GM19372 (cell line): ENCODE data around the gene SLC43A2.
"Not testable (repeated sequence)": the region's sequence is repeated elsewhere in the genome, so short reads cannot be mapped to it uniquely, and the experiment has no call there.

Experiments used
- ATAC-seq: cut with Tn5 transposase; IDR thresholded peaks from one replicate; pipeline ENCODE4 v1.9.1; 2021; ENCODE audit warnings: mild to moderate bottlenecking, low read depth, moderate library complexity; ENCODE audit not compliant: unreplicated experiment

Gene SLC43A2

DNA sequence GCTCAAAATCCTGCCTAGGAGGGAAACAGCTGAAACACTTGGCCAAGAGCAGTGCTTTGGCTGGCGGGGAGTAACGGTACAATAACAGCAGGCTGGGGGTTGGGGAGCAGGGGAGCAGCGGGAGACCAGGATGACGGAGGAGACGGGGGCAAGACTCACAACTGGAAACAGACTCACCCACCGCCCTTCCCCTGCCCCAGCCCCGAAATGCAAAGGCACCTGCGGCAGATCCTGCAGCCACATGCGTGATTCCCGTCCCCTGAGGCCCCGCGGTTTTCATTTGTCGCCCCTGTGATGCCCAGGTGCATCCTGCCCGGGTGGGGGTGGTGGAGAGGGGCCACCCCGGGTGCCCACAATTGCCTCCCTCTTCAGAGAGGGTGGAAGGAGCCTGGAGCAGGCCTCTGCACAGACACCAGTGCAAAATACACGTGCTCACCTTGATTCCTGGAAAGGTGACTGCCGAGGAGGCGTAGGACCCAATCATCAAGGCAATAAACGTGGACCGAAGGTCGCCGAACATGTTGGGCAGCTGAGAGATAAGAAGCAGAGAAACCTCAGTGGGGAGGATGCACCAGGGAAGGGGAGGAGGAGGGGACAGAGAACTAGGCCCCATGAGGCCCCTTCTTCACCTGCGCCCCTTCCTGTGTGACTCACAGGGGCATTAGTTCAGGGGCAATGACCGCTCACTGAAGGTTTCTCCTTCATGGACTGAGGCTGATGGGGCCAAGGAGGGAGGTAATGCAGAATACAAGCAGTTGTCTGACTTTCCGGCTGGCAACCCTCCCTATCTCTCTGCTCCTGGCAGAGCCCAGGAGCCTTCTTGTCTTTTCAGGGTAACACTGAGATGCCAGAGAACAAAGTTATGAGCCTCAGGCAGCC, 35.6 kb downstream of the SLC43A2 start:
- no peak for ATAC-seq

DNA sequence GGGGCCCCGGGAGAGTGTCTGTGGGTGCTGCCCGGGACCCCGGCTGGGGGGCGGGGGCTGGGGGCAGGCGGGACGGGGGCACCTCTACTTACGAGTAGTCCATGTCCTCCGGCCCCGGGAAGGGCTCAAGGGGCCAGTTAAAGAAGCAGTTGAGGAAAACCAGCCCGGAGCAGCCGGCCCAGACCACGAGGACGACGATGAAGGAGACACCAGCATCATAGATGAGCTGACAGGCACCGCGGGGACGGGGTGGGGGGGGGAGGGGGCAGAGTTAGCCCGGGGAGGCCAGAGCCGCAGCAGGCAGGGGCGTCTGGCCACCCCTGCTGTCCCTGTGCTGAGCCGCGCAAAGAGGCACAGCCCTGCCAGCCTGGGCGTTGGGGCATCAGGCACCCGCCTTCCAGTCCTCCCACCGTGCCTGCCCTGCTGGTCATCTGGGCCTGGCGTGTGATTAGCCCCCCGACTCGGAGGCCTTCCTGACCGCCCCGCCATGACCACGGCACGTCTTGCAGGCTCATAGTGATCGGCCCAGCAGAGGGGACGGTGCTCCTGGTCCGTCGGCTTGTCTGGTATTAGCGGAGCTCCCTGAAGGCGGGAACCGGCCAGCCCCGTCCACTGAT, 37.1 kb downstream of the SLC43A2 start:
- ATAC-seq, result no peak

DNA sequence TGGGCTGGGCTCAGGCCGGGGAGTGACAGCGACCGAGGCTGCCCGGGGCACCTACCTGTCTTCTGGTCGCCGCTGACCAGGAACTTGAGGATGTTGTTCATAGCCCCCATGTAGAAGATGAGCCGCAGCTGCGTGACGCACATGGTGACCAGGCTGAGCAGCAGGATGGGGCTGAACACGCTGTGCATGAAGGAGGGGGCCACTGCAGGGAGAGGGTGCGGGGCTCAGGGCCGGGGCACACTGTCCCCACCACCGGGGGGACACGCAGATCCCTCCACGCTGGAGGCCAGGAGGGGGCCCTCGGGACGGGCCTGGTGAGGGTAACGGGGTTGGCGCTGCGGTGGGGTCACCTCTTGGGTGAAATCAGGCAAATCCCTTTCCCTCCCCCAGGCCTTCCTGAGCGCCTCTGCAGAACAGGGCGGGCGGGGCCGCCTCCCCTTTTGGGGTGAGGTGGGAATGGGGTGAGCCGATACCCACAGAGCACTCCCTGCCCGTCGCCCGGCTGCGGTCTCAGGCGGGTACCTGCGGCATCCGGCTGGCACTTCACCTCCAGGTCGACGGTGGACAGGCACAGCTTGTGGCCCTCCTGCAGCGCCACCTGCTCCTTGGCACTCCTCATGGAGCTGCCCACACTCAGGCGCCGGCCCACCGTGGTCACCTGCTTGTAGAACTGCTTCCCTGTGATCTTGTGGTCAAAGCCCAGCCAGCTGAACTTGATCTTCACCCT, 37.7 kb downstream of the SLC43A2 start:
- ATAC-seq, result no peak

DNA sequence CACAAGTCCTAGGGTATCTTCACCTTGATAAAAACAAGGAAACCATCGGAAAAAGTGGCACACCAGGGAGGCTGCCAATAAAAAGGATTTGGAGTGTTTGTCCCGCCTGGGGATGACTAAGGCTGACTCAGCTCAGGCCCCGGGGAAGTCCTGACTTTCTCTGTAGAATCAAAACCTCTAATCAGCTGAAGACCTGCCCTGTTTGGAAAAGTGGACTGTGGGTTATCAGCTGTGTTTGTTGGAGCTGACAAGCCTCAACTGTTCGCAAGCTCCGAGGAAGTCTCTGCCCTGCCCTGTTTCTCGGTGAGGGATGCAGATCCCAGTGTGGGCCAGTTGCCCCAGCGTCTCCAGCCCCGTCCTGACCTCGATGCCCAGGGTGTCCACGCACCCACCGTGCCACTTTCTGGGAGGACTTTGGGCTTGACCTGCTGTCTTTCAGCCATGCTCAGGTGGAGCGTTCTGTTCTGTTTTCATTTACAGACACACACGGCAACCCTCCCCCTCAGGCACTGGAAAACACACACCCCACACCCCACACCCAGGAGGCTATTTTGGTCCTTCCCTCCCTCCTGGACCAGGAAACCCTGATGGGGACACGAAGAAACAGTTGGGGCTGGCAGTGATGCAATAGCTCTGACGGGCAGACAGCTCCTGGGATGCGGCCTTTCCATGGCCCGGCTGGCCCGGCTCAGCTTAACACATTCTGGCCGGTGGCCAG, 38.4 kb downstream of the SLC43A2 start:
- no peak for ATAC-seq

DNA sequence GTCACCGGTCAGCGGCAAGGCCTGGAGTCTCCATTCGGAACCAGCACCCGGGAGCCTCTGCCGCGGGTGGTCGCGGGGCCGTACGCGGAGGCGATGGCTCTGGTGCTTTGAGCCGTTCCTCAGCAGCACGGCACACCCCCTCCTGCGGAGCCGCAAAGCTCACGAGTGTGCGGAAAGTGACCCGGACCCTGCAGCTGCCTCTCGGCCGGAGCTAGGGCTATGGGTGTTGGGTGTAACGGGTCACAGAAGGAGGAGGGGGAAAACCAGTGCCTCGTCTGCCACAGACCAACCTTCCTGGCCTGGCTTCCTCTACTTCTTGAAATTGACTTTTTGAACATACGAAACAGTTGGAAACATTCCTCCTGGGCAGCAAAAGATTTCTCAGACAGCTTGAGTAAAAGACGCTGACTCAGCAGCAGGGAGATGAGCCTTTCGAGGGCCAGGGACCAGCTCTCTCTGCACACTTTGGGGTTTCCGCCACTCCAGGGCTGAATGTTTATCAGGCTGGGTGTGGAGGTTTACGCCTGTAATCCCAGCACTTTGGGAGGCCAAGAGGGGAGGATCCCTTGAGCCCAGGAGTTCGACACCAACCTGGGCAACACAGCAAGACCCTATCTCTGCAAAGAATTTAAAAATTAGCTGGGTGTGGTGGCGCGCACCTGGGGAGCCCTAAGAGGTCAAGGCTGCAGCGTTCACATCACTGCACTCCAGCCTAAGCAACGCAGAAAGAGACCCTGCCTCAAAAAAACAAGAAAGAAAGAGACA, 39.6 kb downstream of the SLC43A2 start:
- no peak for ATAC-seq

DNA sequence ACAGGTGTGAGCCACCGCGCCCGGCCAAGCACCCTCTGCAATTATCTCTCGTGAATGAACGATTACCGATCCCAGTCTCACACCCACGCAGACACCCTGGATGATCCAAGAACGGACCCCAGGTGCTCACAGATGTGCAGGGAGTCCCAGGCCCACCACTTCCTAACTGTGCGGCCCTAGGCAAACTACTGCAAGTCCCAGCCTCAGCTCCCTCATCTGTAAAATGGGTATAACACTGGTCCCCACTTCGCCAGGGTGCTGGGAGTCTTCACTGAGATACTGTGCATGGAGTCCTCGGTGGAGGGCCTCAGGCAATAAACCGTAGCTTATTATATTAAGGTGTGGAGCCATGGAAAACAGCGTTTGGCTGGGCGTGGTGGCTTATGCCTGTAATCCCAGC, 44.5 kb downstream of the SLC43A2 start:
- no peak for ATAC-seq

DNA sequence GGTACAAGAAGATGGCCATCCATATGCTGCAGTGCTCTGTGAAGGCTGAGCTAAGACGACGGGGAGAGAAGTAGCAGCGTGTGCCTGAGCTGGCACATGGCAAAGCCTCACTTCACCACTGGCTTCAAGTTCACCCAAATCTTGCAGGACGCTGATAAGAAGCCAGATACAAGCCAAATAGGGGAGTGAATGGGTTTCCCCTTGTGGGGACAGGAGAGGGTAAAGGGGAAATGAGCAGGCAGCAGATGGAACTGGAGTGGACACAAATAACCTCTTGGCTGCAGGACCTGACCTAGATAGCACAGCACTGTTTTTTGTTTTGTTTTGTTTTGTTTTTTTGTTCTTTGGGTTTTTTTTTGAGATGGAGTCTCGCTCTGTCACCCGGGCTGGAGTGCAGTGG, 45.1 kb downstream of the SLC43A2 start:
- no peak for ATAC-seq

DNA sequence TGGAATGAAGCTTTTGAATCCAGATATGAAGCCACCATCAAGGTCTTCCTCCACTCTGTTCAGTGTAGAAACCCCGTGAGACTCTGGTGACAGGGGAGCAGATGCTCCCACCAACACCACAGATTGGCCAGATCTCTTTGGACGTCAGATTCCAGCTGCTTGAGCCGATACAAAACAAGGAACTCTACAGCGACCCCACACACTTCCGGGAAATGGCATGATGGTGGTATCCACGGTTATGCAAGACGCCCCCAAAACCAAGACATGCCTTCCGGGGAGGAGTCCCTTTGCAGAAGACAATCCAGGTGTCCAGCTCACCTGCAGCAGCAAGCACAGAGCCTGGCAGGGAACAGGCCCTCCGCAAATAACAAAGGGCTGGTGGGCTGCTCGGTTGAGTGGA, 46.3 kb downstream of the SLC43A2 start:
- ATAC-seq, result no peak

DNA sequence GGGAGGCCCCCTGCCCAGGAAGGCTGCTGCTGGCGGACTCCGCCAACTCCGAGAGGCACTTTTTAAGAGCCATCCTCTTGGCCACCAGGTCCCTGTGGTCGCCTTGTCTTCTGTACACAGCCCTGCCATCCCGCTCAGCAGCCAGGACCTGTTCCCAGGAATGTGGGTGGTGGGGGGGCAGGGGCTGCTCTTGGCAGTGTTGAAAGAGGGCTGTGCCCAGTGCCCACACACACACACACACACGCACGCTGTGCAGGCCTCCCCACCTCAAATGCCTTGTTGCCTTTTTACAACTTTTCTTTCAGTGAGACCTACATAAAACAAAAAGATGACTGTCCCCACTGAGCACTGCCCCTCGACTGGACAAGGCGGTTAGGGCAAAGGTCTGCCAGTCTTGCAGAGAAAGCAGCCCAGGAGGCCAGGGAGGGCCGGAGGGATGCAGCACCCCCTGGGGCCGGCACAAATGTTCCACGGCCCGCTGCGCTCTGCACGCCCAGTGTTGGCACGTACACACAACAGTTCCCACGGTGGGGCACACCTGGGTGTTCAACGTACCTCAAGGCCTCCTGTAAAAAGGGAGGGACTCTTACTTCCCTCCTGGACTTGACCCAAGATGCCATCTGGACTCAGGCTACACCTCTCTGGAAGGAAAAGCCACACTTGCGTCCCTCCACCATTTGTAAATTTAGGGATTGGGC, 47.5 kb downstream of the SLC43A2 start:
- no peak for ATAC-seq

DNA sequence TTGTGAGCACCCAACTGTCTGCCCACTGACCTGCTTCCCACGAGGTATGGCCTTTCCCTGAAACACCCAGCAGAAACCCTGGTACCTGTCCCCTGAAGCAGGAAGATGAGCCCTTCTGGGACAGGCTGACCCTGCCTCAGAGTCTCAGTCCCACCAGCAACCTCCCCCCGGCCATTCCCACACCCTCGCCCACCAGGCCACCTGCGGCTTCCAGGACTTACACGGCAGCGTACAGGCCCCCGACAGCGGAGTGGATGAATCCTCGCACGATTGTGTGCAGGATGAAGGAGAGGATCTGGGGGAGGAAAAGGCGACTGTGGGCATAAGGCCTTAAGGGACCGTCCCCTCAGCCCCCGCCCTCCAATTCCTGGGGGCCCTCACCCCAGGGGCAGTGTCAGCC, 50.6 kb downstream of the SLC43A2 start:
- no peak for ATAC-seq

DNA sequence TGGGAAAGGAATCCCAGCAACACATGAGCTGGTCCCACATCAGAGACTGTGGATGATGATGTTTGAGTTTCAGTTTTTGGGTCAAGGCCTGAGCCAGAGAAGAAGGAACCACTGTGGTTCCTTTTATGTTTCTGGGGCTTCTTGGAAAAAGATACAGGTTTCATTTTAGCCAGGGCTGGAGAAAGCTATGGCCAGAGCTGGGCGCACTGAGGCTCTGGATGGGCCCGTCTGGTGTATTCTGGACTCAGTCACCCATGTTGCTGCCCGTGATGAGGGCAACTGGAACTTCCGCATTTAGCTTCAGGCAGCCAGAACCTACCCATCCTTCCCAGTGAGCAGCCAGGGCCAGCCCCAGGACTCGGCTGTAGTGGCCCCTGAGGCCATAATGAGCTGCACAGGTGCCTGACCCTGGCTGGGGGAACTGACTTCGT, 51.0 kb downstream of the SLC43A2 start:
- no peak for ATAC-seq

DNA sequence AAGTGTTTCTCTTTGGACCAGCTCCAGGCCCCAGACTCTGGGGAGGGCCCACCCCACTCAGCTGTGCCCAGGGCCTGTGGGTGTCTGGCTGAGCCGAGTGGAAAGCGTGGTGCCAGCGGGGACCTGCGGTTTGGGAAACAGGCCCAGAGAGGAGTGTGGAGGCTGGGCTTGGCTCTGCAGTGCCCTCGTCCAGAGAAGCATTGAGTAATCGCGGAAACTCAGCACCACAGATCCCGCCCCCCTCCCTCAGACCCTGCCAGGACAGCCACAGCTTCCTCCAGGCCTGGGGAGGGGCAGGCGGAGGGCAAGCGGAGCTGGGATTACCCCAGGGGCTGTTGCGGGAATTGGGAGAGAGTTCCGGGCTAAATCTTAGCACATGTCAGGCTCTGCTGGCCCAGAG, 51.5 kb downstream of the SLC43A2 start:
- ATAC-seq, result no peak

DNA sequence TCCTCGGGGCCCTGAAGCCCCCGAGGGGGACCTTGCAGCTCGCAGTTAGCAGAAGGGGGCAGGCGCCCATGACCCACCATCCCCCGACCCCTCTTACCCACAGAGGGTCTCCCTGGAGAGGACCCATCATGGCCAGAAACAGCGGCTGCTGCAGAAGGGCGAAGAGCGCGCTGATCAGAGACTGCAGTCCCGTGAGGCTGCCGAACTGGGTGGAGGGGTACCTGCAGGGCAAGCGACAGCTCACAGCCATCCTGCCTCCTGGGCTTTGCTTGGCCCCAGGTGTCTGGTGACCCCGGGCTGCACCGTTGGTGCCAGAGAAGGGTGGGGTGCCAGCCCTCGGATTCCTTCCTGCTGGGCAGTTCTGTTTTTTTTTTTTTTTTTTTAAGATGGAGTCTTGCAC, 52.1 kb downstream of the SLC43A2 start:
- no peak for ATAC-seq

DNA sequence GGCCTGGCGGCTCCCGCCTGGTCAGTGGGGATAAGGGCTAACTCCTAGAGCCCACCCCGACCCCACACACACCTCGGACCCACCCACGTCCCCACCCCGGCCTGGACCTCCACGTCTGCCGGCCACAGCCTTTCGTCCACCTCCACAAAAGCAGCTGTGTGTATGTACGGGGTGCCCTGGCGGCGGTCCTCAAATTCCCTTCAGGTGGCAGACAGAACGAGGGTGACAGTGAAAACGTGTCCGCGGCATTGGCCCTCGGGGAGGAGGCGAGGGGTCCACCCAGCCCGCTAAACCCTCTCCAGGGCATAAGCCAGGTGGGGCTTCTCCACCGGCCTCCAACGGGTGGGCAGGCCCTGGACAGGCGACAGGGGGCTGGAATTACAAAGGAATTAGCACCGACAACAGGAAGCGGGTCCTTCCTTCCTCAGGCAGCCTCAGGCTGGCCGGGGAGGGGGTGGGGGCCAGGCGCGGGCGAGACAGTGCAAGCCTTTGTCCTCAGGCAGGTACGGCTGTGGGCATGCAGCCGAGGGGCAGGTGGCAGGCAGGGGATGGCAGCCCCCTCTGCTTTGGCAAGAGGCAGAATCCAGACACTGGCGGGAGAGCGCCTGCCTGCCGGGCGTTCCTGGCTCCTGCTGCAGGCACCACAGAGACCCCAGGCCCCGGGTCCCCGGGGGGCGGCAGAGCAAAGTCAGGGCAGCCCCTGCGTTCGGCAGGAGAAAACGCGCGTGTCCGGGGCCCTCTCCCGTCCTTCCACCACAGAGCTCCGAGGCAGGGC, 53.8 kb downstream of the SLC43A2 start:
- ATAC-seq, result no peak

DNA sequence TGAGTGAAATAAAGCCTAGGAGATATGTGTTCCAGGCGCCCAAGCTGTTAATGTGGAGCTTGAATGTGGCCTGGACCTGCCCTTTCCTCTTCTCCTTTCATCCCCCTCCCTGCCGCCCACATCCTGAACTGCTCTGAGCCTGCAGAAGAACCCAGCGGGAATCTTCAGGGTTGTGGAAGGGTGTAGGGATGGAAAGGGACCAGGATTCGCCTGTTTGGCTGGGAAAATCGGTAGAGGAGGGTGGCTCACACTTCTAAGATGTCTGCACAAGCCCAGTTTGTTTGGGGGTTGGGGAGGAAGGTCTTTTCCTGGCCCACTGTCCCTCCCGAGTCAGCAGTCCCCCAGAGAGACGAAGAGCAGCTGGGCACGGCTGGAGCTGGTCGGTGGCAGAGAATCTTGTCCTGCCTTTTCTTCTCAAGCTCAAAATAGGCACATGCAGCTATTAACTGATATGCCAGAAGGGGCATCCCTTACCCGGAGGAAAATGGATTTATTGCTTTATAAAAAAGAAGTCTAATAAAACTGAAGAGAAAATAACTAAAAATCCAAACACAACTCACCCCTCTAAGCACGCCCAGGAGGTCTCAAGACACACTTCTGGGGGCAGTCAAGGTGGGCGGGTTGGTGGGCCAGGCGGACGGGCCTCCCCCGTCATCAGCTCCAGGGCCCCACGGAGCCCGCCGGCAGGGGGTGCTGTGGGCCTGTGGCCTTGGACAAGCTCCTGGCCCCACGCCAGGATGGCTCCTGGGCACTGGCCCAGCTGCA, 54.5 kb downstream of the SLC43A2 start:
- ATAC-seq, result no peak

DNA sequence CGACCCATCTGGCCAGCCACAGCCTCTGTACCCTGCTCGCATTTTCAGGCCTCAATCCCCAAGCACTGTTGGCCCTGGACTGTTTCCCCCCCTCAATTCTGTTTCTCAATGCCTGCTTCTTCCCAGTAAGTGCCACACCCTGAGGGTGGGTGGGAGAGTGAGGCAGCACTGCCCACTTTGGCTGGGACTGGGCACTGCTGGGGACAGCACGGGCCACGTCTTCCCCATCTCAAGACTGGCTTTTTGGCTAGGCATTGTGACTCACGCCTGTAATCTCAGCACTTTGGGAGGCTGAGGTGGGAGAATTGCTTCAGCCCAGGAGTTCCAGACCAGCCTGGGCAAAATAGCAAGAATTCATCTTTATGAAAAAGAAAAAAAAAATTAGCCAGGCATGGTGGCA, 56.0 kb downstream of the SLC43A2 start:
- not testable (repeated sequence) for ATAC-seq

DNA sequence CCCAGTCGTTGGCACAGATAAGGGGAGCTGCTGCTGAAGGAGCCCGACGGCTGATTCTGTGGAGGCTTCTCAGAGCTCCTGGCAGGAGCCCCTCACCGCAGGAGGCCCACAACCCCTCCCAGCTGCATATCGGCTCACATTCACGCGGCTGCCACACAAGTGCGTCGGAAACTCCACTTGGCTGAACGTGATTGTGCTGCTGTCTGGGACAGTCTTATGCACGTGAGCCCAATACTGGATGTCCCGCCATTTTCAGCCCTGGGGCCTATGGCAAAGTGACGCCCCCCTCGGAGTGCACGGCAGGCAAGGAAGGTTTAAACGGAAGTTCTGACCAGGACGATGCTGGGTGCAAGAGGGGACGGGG, 57.3 kb downstream of the SLC43A2 start:
- no peak for ATAC-seq
